ENCODE data around the gene ZNF853.
"Not testable (repeated sequence)": the region's sequence is repeated elsewhere in the genome, so short reads cannot be mapped to it uniquely, and the experiment has no call there.

Gene ZNF853

DNA sequence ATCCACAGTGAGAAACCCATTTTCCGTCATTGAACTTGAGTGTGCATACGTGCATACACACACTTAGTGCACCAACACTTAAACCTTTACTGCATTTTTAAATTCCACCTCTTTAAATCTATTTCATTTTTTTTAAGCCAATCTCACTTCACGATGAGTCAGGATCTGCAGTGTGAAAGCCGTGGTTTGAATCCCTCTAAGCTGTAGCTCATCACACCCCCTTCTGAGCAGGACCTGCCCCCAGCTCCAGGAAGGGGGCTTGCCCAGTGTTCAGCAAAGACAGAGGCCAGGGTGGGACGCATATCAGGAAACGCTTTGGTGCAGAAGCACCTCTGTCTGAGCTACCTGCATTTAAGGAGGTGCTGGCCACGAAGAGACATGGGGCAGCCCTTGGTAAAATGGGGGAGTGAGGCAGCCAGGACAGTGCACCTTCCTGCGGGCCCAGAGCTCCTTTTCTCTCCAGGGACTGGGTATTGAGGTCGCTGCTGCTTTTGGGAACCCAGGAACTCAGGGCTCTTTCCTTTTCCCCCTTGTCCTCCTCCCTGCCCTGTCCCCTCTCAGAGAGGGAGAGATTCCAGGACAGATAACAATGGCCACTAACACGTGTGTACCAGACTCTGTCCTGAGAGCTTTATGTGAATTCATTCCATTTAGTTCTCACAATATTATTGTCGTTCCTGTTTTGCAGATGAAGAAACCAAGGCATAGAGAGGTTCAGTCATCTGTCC lies 43.4 kb downstream of the ZNF853 start:
- Histone ChIP-seq H3K4me1 (ENCODE audit: control insufficient read depth, low read depth, low read length) (no peaks in the 10 kb centered on the region), H3K36me3 (ENCODE audit: control insufficient read depth, low read depth, low read length) (no peaks in the 10 kb centered on the region), H3K4me3 (ENCODE audit: low read length) (no peak overlapping the region), H3K27me3 (ENCODE audit: control insufficient read depth, insufficient read depth, low read length) (no peaks in the 10 kb centered on the region), H3K9me3 (ENCODE audit: control insufficient read depth, low read depth, low read length) (no peaks in the 10 kb centered on the region), H3K9ac (ENCODE audit: low read length) (no peak overlapping the region), H3K27ac (ENCODE audit: low read length) (no peak overlapping the region)

DNA sequence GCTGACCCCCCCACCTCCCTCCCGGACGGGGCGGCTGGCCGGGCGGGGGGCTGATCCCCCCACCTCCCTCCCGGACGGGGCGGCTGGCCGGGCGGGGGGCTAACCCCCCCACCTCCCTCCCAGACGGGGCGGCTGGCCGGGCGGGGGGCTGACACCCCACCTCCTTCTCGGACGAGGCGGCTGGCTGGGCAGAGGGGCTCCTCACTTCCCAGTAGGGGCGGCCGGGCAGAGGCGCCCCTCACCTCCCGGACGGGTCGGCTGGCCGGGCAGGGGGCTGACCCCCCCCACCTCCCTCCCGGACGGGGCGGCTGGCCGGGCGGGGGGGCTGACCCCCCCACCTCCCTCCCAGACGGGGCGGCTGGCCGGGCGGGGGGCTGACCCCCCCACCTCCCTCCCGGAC lies 55.4 kb downstream of the ZNF853 start:
- not testable (repeated sequence) for H3K4me3 ChIP-seq (ENCODE audit: low read length); H3K4me1 ChIP-seq (ENCODE audit: control insufficient read depth, low read depth, low read length); H3K27ac ChIP-seq (ENCODE audit: low read length); H3K9ac ChIP-seq (ENCODE audit: low read length); H3K27me3 ChIP-seq (ENCODE audit: control insufficient read depth, insufficient read depth, low read length)
- Histone ChIP-seq H3K9me3 (ENCODE audit: control insufficient read depth, low read depth, low read length) (peaks cover 45% of the 10 kb centered on the region), H3K36me3 (ENCODE audit: control insufficient read depth, low read depth, low read length) (peaks cover 11% of the 10 kb centered on the region)

All from iPS-18a (cell line).